Measurements from ENCODE around the gene HOXA6. TPM values are rescaled to one million over a fixed set of nuclear protein-coding genes. Genes with fewer than 3 reads are reported as not detected.
A peak's percentile ranks its signal among the peaks of the same experiment; 100 is the strongest.

HOXA6 gene
- total and polyA plus RNA-seq, 2 donors (not counting 3 experiments of a cell fraction or from before 2014, with no cell fraction given) = 10.0 to 20.7 TPM

- ChIA-PET POLR2A (interaction anchor here (0.9 to 1.9 kb wide), 7 partner anchors 18 to 245 kb away, joined by 3 to 4 read pairs (median 3); partner anchors contain the start of genes HOXA5 and SKAP2), CTCF (interaction anchor here (0.5 to 9.6 kb wide), 18 partner anchors 8 to 1206 kb away, joined by 3 to 124 read pairs (median 4); partner anchors contain the start of genes HOXA5 and HOXA9)
- peak overlapping the region; percentile 80 to 92 (median 86) for H3K4me3 ChIP-seq (replicated peaks in 1 of 3; ENCODE audit: insufficient read depth in 1 of 3, low read depth in 1 of 3, low read length in 3 of 3)
- peaks cover 0 to 3% of the 10 kb centered on the region in 2 experiments for H3K36me3 ChIP-seq (ENCODE audit: control insufficient read depth in 2 of 2, extremely low read depth in 1 of 2, insufficient read depth in 2 of 2, low read length in 2 of 2)
- peak overlapping the region; percentile 93 for H3K27ac ChIP-seq (ENCODE audit: insufficient read depth, low read depth, low read length)
- dilution Hi-C loops (cut with MboI; ENCODE audit: extremely low pct_ligation_motif_present, low sequenced_read_pairs) (no loop called here), intact Hi-C loops (cut with micrococcal nuclease) (no loop called here)
- H4K20me1 ChIP-seq (replicated peaks; ENCODE audit: control insufficient read depth, extremely low read depth, insufficient read depth, low read length) = no peaks in the 10 kb centered on the region
- peak overlapping the region; percentile 90 for H3K9ac ChIP-seq (replicated peaks; ENCODE audit: extremely low read depth, insufficient read depth, low read length)
- peaks cover 84% of the 10 kb centered on the region for H3K79me2 ChIP-seq (ENCODE audit: control insufficient read depth, insufficient read depth, low read length)
- H3K4me2 ChIP-seq (ENCODE audit: insufficient read depth, low read length) = peak overlapping the region; percentile 74
- no TSS peak for BruUV-seq (replicated peaks)
- peak; percentile 12 for TF ChIP-seq POLR2A (IDR thresholded peaks at IDR 0.05; ENCODE audit: low read depth, low read length)
- no peak for TF ChIP-seq MAX (IDR thresholded peaks at IDR 0.05; ENCODE audit: insufficient read depth, insufficient read length)
- H3K4me1 ChIP-seq (ENCODE audit: control insufficient read depth, extremely low read depth, insufficient read depth, low read length) = peaks cover 60% of the 10 kb centered on the region
- FAIRE-seq (peak; percentile 59), DNase-seq (ENCODE audit: low read depth, low spot score) (peak; percentile 90)
- H2AFZ ChIP-seq (ENCODE audit: low read depth, low read length) = no peak overlapping the region
- H3K9me1 ChIP-seq (replicated peaks; ENCODE audit: control insufficient read depth, extremely low read depth, insufficient read depth, low read length) = no peaks in the 10 kb centered on the region
- H3K27me3 ChIP-seq (ENCODE audit: control insufficient read depth in 2 of 2, insufficient read depth in 2 of 2, low read length in 2 of 2) = no peaks in the 10 kb centered on the region
- H3K9me3 ChIP-seq (replicated peaks; ENCODE audit: control insufficient read depth, insufficient read depth, low read length) = no peaks in the 10 kb centered on the region
These were observed 48.8 kb downstream of the HOXA6 start for GRCh38 chr7:27098578-27099451.

DNA sequence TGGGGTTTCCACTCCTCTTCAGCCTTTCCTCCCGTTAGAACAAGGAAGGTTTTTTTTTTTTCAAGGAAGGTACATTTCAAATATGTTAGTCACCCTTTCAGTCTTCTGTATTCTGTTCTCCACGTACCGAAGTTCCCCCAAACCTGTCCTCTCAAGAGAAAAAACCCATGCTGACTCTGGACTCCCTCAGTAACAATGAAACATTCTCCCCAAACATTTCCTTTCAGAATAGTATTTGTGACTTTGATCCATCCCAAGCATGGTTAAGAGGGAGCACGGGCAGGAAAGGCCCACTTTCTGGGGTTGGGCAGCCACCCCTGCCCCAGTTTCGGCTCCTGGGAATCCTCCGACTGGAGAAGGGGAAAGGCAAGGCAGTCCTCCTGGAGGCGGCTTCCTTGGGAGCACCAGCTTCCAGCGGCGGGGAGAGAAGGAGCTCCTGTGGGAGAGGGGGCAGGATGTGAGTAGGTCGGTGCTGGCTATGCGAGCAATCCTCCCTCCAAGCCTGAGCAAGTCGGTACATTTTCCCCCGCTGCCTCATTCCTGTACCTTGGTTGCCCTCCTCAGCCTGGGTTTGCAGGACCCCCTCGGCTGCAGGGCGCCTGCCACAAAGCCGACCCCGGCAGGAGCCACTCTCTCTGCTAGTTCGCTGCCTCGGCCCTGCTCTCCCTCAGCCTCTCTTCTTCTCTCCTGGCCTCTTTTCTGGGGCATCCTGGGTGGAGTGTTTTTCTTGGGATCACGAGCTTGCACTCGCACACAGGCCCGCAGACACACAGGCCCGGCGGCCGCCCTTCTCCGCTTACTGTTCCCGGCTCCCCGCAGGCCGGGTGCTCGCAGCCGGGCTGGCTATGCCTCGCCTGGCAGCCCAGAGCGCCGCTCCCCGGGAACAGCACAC lies 49.6 kb downstream of the HOXA6 start:
- POLR2A ChIA-PET = interaction anchor here (1.1 to 1.9 kb wide), 5 partner anchors 18 to 244 kb away, joined by 3 to 4 read pairs (median 3); partner anchors contain the start of gene HOXA5
- Histone ChIP-seq H3K27ac (ENCODE audit: insufficient read depth, low read depth, low read length) (peak overlapping the region; percentile 93), H3K9ac (replicated peaks; ENCODE audit: extremely low read depth, insufficient read depth, low read length) (peak overlapping the region; percentile 90), H3K27me3 (ENCODE audit: control insufficient read depth in 2 of 2, insufficient read depth in 2 of 2, low read length in 2 of 2) (no peaks in the 10 kb centered on the region), H3K4me3 (replicated peaks in 1 of 3; ENCODE audit: insufficient read depth in 1 of 3, low read depth in 1 of 3, low read length in 3 of 3) (peak overlapping the region; percentile 80 to 92 (median 86)), H3K4me1 (ENCODE audit: control insufficient read depth, extremely low read depth, insufficient read depth, low read length) (peaks cover 52% of the 10 kb centered on the region), H3K4me2 (ENCODE audit: insufficient read depth, low read length) (peak overlapping the region; percentile 74), H3K36me3 (ENCODE audit: control insufficient read depth in 2 of 2, extremely low read depth in 1 of 2, insufficient read depth in 2 of 2, low read length in 2 of 2) (peaks cover 0 to 3% of the 10 kb centered on the region in 2 experiments), H3K9me3 (replicated peaks; ENCODE audit: control insufficient read depth, insufficient read depth, low read length) (no peaks in the 10 kb centered on the region), H4K20me1 (replicated peaks; ENCODE audit: control insufficient read depth, extremely low read depth, insufficient read depth, low read length) (no peaks in the 10 kb centered on the region), H2AFZ (ENCODE audit: low read depth, low read length) (no peak overlapping the region), H3K79me2 (ENCODE audit: control insufficient read depth, insufficient read depth, low read length) (peaks cover 77% of the 10 kb centered on the region), H3K9me1 (replicated peaks; ENCODE audit: control insufficient read depth, extremely low read depth, insufficient read depth, low read length) (no peaks in the 10 kb centered on the region)
- TF ChIP-seq CTCF (IDR thresholded peaks at IDR 0.05; ENCODE audit: extremely low read depth in 1 of 2, insufficient read depth in 1 of 2, low read depth in 1 of 2, low read length in 2 of 2) (peak in 1 of 2 donors; percentile 5), GATA2 (IDR thresholded peaks at IDR 0.05; ENCODE audit: insufficient read depth, insufficient read length, low read depth, low read length) (no peak)
- no TSS peak for BruUV-seq (replicated peaks)
- intact Hi-C loops (cut with micrococcal nuclease) = loop anchor here (2.0 kb wide), 1 partner anchor 51 kb away; no protein-coding TSS in a partner anchor
- dilution Hi-C loops (cut with MboI; ENCODE audit: extremely low pct_ligation_motif_present, low sequenced_read_pairs) = no loop called here
- DNase-seq (ENCODE audit: low read depth, low spot score) (peak; percentile 58), FAIRE-seq (peak; percentile 58)
- CTCF ChIA-PET = interaction anchor here (0.7 to 9.6 kb wide), 15 partner anchors 9 to 1205 kb away, joined by 3 to 124 read pairs (median 4); partner anchors contain the start of gene HOXA5

All from endothelial cell of umbilical vein (primary cell).